ENCODE data around the gene SCAMP3. TPM values are rescaled to one million over a fixed set of nuclear protein-coding genes. Genes with fewer than 3 reads are reported as not detected.

The SCAMP3 gene
- total RNA-seq, 4 donors from 2014 or later = 39.0 to 66.1 (median 44.8) TPM

GRCh38 chr1:155242805-155243358, 19.3 kb downstream of the SCAMP3 start:
- no peak for TF ChIP-seq CTCF (IDR thresholded peaks at IDR 0.05; ENCODE audit: low read depth)

- no peak for TF ChIP-seq CTCF (IDR thresholded peaks at IDR 0.05; ENCODE audit: low read depth)
These were observed 20.3 kb downstream of the SCAMP3 start for GRCh38 chr1:155241841-155242264.

- no peak for TF ChIP-seq CTCF (IDR thresholded peaks at IDR 0.05; ENCODE audit: low read depth)
These were observed 21.0 kb downstream of the SCAMP3 start for GRCh38 chr1:155241069-155241679.

GRCh38 chr1:155236451-155236850, 25.7 kb downstream of the SCAMP3 start:
- no peak for TF ChIP-seq CTCF (IDR thresholded peaks at IDR 0.05; ENCODE audit: low read depth)

GRCh38 chr1:155228096-155228427, 34.1 kb downstream of the SCAMP3 start:
- TF ChIP-seq CTCF (IDR thresholded peaks at IDR 0.05; ENCODE audit: low read depth) = no peak

GRCh38 chr1:155227261-155228095, 34.7 kb downstream of the SCAMP3 start:
- TF ChIP-seq CTCF (IDR thresholded peaks at IDR 0.05; ENCODE audit: low read depth) = no peak

- no peak for TF ChIP-seq CTCF (IDR thresholded peaks at IDR 0.05; ENCODE audit: low read depth)
These were observed 35.3 kb downstream of the SCAMP3 start for GRCh38 chr1:155226910-155227260.

Measured in subcutaneous adipose tissue (tissue), 4 donors.